ENCODE measurements around the gene SASH3.
A peak's percentile ranks its signal among the peaks of the same experiment; 100 is the strongest.

Gene SASH3

GRCh38 chrX:129818123-129818522, 38.4 kb downstream of the SASH3 start:
- DNase-seq = no peak

DNA sequence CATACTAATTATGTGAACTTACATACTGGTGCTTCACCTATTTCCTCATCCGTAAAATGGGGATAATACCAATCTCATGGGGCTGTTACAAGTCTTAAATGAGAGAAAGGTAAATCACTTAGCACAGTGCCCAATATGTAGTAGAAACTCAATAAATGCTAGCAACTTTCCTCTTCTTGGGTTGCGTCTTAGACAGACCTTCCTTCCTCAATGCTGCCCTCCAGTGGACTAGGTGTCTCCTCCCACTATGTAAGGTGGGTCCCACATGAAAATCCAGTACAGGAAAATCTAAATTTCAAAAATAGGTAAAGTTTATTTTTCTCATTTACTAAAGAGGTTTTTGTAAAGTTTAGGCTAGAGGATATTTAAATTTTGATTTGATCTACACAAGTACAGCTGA, 43.4 kb downstream of the SASH3 start:
- no peak for DNase-seq

GRCh38 chrX:129823522-129823921, 43.8 kb downstream of the SASH3 start:
- no peak for DNase-seq

DNA sequence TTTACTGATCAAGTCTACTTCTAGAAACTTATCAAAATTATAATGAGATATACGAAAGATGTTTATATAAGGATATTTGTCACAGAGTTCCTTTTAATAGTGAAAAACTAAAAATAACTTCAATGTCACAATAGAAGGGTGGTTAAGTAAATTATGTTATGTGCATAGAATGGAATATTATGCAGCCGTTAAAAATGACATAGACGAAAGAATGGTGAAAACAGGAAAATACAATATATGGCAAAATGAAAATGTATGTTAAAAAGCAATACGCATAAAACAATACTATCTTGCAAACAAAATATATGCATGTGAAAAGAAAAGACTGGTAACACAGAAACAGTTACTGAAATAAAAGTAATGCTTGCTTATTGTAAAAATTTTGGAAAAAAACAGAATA, 44.9 kb downstream of the SASH3 start:
- no peak for DNase-seq

GRCh38 chrX:129825746-129826505, 46.2 kb downstream of the SASH3 start:
- DNase-seq = no peak

DNA sequence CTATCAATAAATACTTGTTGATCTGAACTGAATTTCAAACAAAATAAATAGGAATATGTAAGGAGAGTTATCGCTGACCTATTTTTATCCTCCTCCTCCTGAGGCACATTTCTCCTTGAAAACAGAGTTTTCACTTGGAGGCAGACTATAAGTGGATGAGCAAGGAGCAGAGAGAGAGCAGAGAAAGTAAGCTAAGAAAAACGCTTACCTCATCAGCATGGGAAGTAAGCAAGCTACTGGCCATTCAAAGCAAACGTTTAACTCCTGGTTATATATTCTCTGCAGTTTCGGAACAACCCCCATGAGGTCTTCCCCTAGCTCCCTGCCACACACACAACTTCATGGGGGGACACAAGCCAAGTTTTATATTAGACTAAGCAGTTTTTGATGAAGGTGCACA, 50.7 kb downstream of the SASH3 start:
- DNase-seq = no peak

DNA sequence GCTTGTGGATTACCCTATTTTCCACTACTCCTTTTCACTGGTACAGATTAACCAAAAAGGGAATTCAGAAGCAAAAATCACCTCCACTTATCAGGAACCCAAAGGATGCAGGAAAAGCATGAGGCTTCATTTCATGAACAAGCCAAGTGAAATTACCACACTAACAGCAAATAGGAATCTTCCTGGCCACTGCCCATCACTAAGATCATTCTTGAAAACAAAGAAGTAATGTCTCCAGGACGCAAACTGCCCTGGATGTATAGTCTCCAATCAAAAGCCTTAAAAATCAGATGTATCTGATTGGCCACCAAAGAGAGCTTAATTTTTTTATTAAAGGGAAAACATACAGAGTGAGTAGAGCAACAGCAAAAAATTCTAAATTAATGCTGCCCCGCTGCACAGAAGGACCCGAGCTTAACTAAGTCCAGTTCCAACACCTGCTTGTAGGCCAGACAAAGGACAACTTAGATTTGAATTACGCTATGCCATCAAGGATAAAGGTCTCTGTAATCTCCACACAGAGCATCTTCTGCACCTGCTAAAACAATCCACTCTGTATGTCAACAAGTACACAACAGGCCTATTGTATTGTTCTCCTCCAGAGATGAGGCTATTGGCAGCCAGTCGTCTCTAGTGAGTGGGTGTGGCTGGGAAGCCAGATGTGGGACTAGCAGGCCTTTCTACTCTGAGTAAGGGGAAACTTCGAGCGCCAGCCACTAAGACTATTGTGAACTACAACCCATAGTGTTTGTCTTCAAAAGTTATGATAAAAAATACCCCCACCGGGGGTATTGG, 51.5 kb downstream of the SASH3 start:
- peak; percentile 16 for DNase-seq

- DNase-seq = no peak
Observed at GRCh38 chrX:129833153-129833990, 53.6 kb downstream of the SASH3 start.

DNA sequence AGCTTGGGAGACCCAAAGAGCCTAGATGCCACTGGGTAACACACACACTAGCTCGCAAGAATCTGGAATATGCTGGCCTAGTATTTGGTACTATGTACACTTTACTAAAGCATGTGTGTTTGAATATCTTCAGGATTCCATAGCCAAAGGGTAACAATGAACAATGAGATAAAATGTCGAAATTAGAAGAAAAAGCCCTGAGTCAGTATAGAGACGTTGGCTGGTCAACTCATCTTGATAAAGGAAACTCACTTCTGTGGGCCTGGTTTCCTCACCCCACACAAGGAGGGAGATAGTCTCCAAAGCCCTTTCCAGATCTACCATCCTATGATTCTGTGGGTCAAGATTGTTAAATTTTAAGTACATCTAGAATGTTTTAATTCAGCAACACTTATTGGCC, 57.1 kb downstream of the SASH3 start:
- DNase-seq = no peak

- DNase-seq = no peak
Observed at GRCh38 chrX:129840344-129840743, 60.6 kb downstream of the SASH3 start.

- DNase-seq = no peak
Observed at GRCh38 chrX:129842510-129843208, 62.9 kb downstream of the SASH3 start.

DNA sequence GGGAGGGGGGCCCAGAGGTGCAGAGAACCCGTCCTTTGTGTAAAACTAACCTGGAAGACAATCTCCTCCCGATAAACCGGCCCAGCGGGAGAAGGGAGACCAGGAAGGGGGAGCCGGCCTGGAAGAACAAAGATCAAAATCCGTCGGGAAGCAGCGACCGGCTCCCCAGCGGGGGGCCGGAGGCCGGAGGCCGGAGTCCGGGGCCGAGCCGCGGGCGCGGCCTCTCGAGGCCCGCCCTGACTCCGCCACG, 63.4 kb downstream of the SASH3 start:
- DNase-seq = no peak

- DNase-seq = peak; percentile 87
Observed at GRCh38 chrX:129843459-129844306, 63.9 kb downstream of the SASH3 start, which contains the start of gene ZDHHC9. ZDHHC9 (minus strand) TSS chrX:129843886; CDS start chrX:129841945, 1,941 bp downstream.

All from NCI-H1436 (cell line).